B cell (primary cell): Measurements from ENCODE around the gene CLK2.

Source experiments
- CTCF ChIP-seq: fragments of 200-600 bp; IDR thresholded peaks from one replicate; pipeline ENCODE4 v1.8.0; 2022; ENCODE audit warnings: antibody characterized with exemption, mild to moderate bottlenecking
- EZH2 ChIP-seq: IDR thresholded peaks from 2 replicates; pipeline ENCODE4 v1.6.1; 2012; ENCODE audit warnings: borderline replicate concordance, low read depth, mild to moderate bottlenecking, moderate library complexity, low read length; ENCODE audit not compliant: insufficient read depth, poor library complexity, severe bottlenecking

DNA sequence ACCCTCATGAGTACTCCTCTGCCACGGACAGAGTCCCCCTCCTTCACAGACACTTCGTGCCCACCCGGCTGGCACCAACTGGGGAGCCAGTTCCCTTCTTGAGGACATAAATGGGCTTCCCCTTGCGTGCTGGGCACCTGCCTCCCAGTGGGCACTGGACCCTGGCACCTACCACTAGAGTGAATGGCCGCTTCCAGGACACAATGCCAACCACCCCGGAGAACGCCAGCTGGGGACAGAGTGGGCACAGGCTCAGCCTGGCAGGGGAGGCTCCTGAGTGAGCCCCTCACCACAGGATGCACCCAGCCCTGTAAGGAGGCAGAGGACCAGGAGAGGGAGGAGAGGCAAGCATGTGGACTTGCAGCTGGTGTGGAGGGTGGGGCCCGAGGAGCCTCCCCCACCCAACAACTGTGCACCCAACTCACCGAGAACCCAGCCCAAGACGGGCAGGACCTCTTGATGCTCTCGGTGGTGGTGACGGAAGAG, 19.0 kb downstream of the CLK2 start:
- TF ChIP-seq CTCF, result no peak
- no peak for TF ChIP-seq EZH2
